HepG2 (cell line): ENCODE results near the gene GRPEL2. TPM values are rescaled to one million over a fixed set of nuclear protein-coding genes. Genes with fewer than 3 reads are reported as not detected.

Source experiments
- ATAC-seq: fragments of 200-7000 bp; cut with Tn5 transposase; 3 replicates; pipeline ENCODE4 v1.9.1; 2020; ENCODE audit warnings: mild to moderate bottlenecking, moderate library complexity
- BruUV-seq: library from RNA; stranded (reverse); fragments of 400-500 nt; replicated peaks from 2 replicates; lab custom pipeline; 2021; lab: Mats Ljungman, UMichigan
- CTCF ChIA-PET: fragments of 300-600 bp; formaldehyde crosslinking; extraction: SDS; loops from one replicate; lab custom pipeline; 2021; ENCODE audit warnings: low total read pairs, inconsistent platforms, low intra/inter-chr PET ratio; lab: Yijun Ruan, JAX
- POLR2A ChIA-PET: fragments of 350-600 bp; sonication (Branson Sonifier 250); formaldehyde crosslinking; loops from one replicate; lab custom pipeline; 2020; ENCODE audit warnings: antibody characterized with exemption, inconsistent platforms; lab: Yijun Ruan, JAX
- DNase-seq: peaks from one replicate; pipeline ENCODE4 v3.0.0-alpha.2; 2015; ENCODE audit warnings: low spot score
- FAIRE-seq: peaks from 3 replicates; lab custom pipeline; 2011; peaks lifted over from hg19 to GRCh38; lab: Jason Lieb, UNC
- H2AFZ ChIP-seq: one replicate; pipeline ENCODE4 v1.6.1; 2011; ENCODE audit warnings: low read length, inconsistent platforms
- H3K27ac ChIP-seq: fragments of 300-600 bp; 3 replicates; pipeline ENCODE4 v1.8.0; 2011; ENCODE audit warnings: mixed run types, mild to moderate bottlenecking, mixed read lengths, low read length, inconsistent platforms; ENCODE audit not compliant: insufficient read depth; ENCODE audit errors: extremely low read length
- H3K27me3 ChIP-seq, 2 experiments: fragments of 200-600 bp in 1 of 2; 2 replicates in 1 of 2; 3 replicates in 1 of 2; pipeline versions ENCODE4 v1.6.0 to v1.8.0; 2011; ENCODE audit warnings: low read length in 2 of 2, mild to moderate bottlenecking in 2 of 2, moderate library complexity in 2 of 2, inconsistent platforms in 1 of 2; ENCODE audit not compliant: insufficient read depth in 2 of 2, control insufficient read depth in 1 of 2
- H3K36me3 ChIP-seq, 2 experiments: fragments of 200-600 bp in 1 of 2; replicated peaks in 1 of 2; 2 replicates in 1 of 2; 3 replicates in 1 of 2; pipeline versions ENCODE4 v1.5.1 to v1.8.0; 2011; ENCODE audit warnings: low read length in 2 of 2, inconsistent platforms in 1 of 2; ENCODE audit not compliant: insufficient read depth in 2 of 2, control insufficient read depth in 1 of 2
- H3K4me1 ChIP-seq: 2 replicates; pipeline ENCODE4 v1.5.1; 2012; ENCODE audit warnings: low read length, inconsistent platforms; ENCODE audit not compliant: insufficient read depth
- H3K4me2 ChIP-seq: 2 replicates; pipeline ENCODE4 v1.6.0; 2011; ENCODE audit warnings: low read depth, low read length, inconsistent platforms
- H3K4me3 ChIP-seq, 3 experiments: fragments of 200-600 bp in 1 of 3; sonication (generic), shearing (Covaris generic) in 1 of 3; replicated peaks in 1 of 3; 2 replicates each; pipeline ENCODE4 v1.5.1; 2011 to 2016; ENCODE audit warnings: low read length in 3 of 3, inconsistent platforms in 2 of 3, low read depth in 2 of 3, mild to moderate bottlenecking in 2 of 3, control low read depth in 1 of 3, mixed read lengths in 1 of 3; ENCODE audit not compliant: insufficient read depth in 1 of 3
- H3K79me2 ChIP-seq: one replicate; pipeline ENCODE4 v1.6.1; 2011; ENCODE audit warnings: low read length, inconsistent platforms; ENCODE audit not compliant: insufficient read depth
- H3K9ac ChIP-seq: 2 replicates; pipeline ENCODE4 v1.6.0; 2011; ENCODE audit warnings: mild to moderate bottlenecking, low read depth, low read length, inconsistent platforms; ENCODE audit not compliant: insufficient read depth
- H3K9me3 ChIP-seq: 2 replicates; pipeline ENCODE4 v1.5.1; 2012; ENCODE audit warnings: mild to moderate bottlenecking, low read length
- H4K20me1 ChIP-seq: 2 replicates; pipeline ENCODE4 v1.6.0; 2011; ENCODE audit warnings: inconsistent platforms, mild to moderate bottlenecking, low read length, moderate library complexity; ENCODE audit not compliant: insufficient read depth
- CEBPB ChIP-seq: IDR thresholded peaks from 2 replicates; pipeline ENCODE4 v1.6.1; 2011; ENCODE audit warnings: low read depth, low read length, improper control_type of control experiment, borderline replicate concordance
- E2F1 ChIP-seq: sonication (generic); formaldehyde crosslinking; IDR thresholded peaks from 2 replicates; pipeline ENCODE4 v1.5.0; 2020; ENCODE audit warnings: missing genetic modification reagents
- FOXK1 ChIP-seq: sonication (generic); formaldehyde crosslinking; IDR thresholded peaks from 2 replicates; pipeline ENCODE4 v1.4.0; 2020; ENCODE audit warnings: low read depth, missing genetic modification reagents, borderline replicate concordance
- GATAD2A ChIP-seq: IDR thresholded peaks from 2 replicates; pipeline ENCODE4 v1.6.1; 2016
- HMGXB4 ChIP-seq, 2 experiments: sonication (generic) in 1 of 2; formaldehyde crosslinking in 1 of 2; IDR thresholded peaks; 2 replicates each; pipeline versions ENCODE4 v1.4.0 to v1.6.1; 2018 to 2020; ENCODE audit warnings: missing genetic modification reagents in 2 of 2, borderline replicate concordance in 1 of 2, low read depth in 1 of 2, mild to moderate bottlenecking in 1 of 2, missing biosample characterization in 1 of 2
- SKIL ChIP-seq: sonication (generic); formaldehyde crosslinking; IDR thresholded peaks from 2 replicates; pipeline ENCODE4 v1.8.0; 2022; ENCODE audit warnings: missing genetic modification reagents, mild to moderate bottlenecking, moderate library complexity, borderline replicate concordance
- WIZ ChIP-seq: sonication (generic); formaldehyde crosslinking; IDR thresholded peaks from 2 replicates; pipeline ENCODE4 v1.5.1; 2020; ENCODE audit warnings: mild to moderate bottlenecking, missing genetic modification reagents
- ZNF280D ChIP-seq: sonication (generic); formaldehyde crosslinking; IDR thresholded peaks from 2 replicates; pipeline ENCODE4 v1.5.1; 2020; ENCODE audit warnings: mild to moderate bottlenecking, missing genetic modification reagents
- ZNF281 ChIP-seq: sonication (generic); formaldehyde crosslinking; IDR thresholded peaks from 2 replicates; pipeline ENCODE4 v1.4.0; 2020; ENCODE audit warnings: missing genetic modification reagents, borderline replicate concordance
- ZNF543 ChIP-seq: sonication (generic); formaldehyde crosslinking; IDR thresholded peaks from 2 replicates; pipeline ENCODE4 v1.4.0; 2020; ENCODE audit warnings: mild to moderate bottlenecking, missing genetic modification reagents
- ZNF788 ChIP-seq: sonication (generic); formaldehyde crosslinking; IDR thresholded peaks from 2 replicates; pipeline ENCODE4 v1.5.0; 2020; ENCODE audit warnings: mild to moderate bottlenecking, missing genetic modification reagents, borderline replicate concordance
- WGBS: methylation state at CpG from one replicate; pipeline ENCODE4 v1.1.6; 2017; ENCODE audit warnings: low lambda C conversion rate; 5-methylcytosine and 5-hydroxymethylcytosine counted together
- in situ Hi-C: cut with HindIII; loops from 2 replicates; pipeline ENCODE4 v1.10.0; 2017; ENCODE audit warnings: low pct_unique_long_range_greater_than_20kb; ENCODE audit not compliant: extremely low pct_ligation_motif_present
- intact Hi-C: fragments of 100-400 bp; cut with micrococcal nuclease; formaldehyde crosslinking; loops from one replicate; pipeline ENCODE4 v1.10.0; 2022; ENCODE audit not compliant: unreplicated experiment
- polyA plus RNA-seq, 8 experiments: library from polyadenylated mRNA; depleted of rRNA in 3 of 8; stranded (reverse) in 7 of 8; unstranded in 1 of 8; fragments of >200 nt; fragmentation: Illumina TruSeq in 4 of 8; extraction: Trizol in 4 of 8; gene quantifications; 2 replicates each; pipeline versions ENCODE4 v1.2.1 to v1.2.3, GENCODE V29; 2011 to 2016; ENCODE audit warnings: low read depth in 4 of 8, missing spikeins in 1 of 8, mixed read lengths in 1 of 8; ENCODE audit not compliant: insufficient read depth in 1 of 8
- total RNA-seq, 5 experiments: library from RNA; depleted of rRNA; stranded (reverse); fragments of >200 nt; fragmentation: Illumina TruSeq; extraction: Trizol; gene quantifications; 2 replicates each; pipeline ENCODE4 v1.2.3, GENCODE V29; 2016; ENCODE audit warnings: low read depth in 1 of 5

Gene GRPEL2
- total and polyA plus RNA-seq, 2 of the 13 experiments (the other 11 are each of a cell fraction or from before 2014, with no cell fraction given) = 13.1 to 16.6 TPM

GRCh38 chr5:149299451-149300054 is 45.7 kb upstream of the GRPEL2 start:
- peak; percentile 87 for ATAC-seq
- in situ Hi-C loops = no loop called here
- Histone ChIP-seq H2AFZ (no peak overlapping the region), H3K9me3 (no peaks in the 10 kb centered on the region), H3K36me3 (no peaks in the 10 kb centered on the region), H4K20me1 (no peaks in the 10 kb centered on the region), H3K4me3 (peak overlapping the region in 1 of 3 experiments; percentile 39; a peak in 1 of 6 replicates), H3K4me2 (peak overlapping the region; percentile 59), H3K27me3 (no peaks in the 10 kb centered on the region), H3K79me2 (no peaks in the 10 kb centered on the region), H3K4me1 (peaks cover 27% of the 10 kb centered on the region), H3K9ac (no peak overlapping the region), H3K27ac (peak overlapping the region; percentile 31)
- ChIA-PET POLR2A (interaction anchor here (0.9 to 1.8 kb wide), 3 partner anchors 21 to 46 kb away, joined by 4 to 11 read pairs (median 4); partner anchors contain the start of genes AFAP1L1 and GRPEL2), CTCF (no interaction called here)
- peak; percentile 59 for DNase-seq
- BruUV-seq = no TSS peak
- peak; percentile 40 for FAIRE-seq
- intact Hi-C loops = no loop called here
- WGBS = 35% methylated on average over 9 of the region's 14 CpGs
- TF ChIP-seq ZNF543 (CRISPR knock-in tag) = peak; percentile 100
- TF ChIP-seq HMGXB4 (CRISPR knock-in tag; IDR thresholded peaks at IDR 0.05; ENCODE audit: borderline replicate concordance in 1 of 2, low read depth in 1 of 2) = 0 out of 4 replicates have a peak, but pooled peaks of 1 of the 2 experiments have one; percentile 18
- peak; percentile 90; the same call in 1 of the 2 replicates for TF ChIP-seq ZNF281
- TF ChIP-seq GATAD2A = peak; percentile 66; the same call in 1 of the 2 replicates
- no peak for TF ChIP-seq WIZ (CRISPR knock-in tag)
- TF ChIP-seq ZNF788 = peak; percentile 56; the same call in 1 of the 2 replicates
- no peak for TF ChIP-seq SKIL (CRISPR knock-in tag)
- TF ChIP-seq FOXK1 (CRISPR knock-in tag) = peak; percentile 47; the same call in 1 of the 2 replicates
- TF ChIP-seq ZNF280D (CRISPR knock-in tag) = no peak
- TF ChIP-seq E2F1 (CRISPR knock-in tag) = no peak
- peak; percentile 89 for TF ChIP-seq CEBPB
